Endothelial cell of umbilical vein (primary cell): Measurements from ENCODE around the gene MFSD6. TPM values are rescaled to one million over a fixed set of nuclear protein-coding genes. Genes with fewer than 3 reads are reported as not detected.

Source experiments
- BruUV-seq: library from RNA; stranded (reverse); fragments of 400-500 nt; replicated peaks from 2 replicates; lab custom pipeline; 2021; lab: Mats Ljungman, UMichigan
- CTCF ChIA-PET: fragments of 300-600, 350-600 bp; sonication (Branson Sonifier 250); formaldehyde crosslinking; loops from one replicate; lab custom pipeline; 2021; ENCODE audit warnings: antibody characterized with exemption, inconsistent platforms; lab: Charles Lee
- POLR2A ChIA-PET: fragments of 300-600, 350-600 bp; sonication (Branson Sonifier 250); formaldehyde crosslinking; loops from one replicate; lab custom pipeline; 2021; ENCODE audit warnings: antibody characterized with exemption, inconsistent platforms; lab: Charles Lee
- DNase-seq: peaks from one replicate; pipeline ENCODE4 v3.0.0-alpha.2; 2011; ENCODE audit warnings: low read depth, low spot score
- FAIRE-seq: peaks from 2 replicates; lab custom pipeline; 2011; peaks lifted over from hg19 to GRCh38; lab: Jason Lieb, UNC
- H2AFZ ChIP-seq: 2 replicates; pipeline ENCODE4 v1.6.0; 2012; ENCODE audit warnings: low read depth, low read length, control low read depth, inconsistent platforms
- H3K27ac ChIP-seq: 2 replicates; pipeline ENCODE4 v1.5.1; 2011; ENCODE audit warnings: low read depth, mild to moderate bottlenecking, control low read depth, low read length, moderate library complexity; ENCODE audit not compliant: insufficient read depth
- H3K27me3 ChIP-seq, 2 experiments: 2 replicates each; pipeline versions ENCODE4 v1.6.0 to v1.6.1; 2011; ENCODE audit warnings: low read length in 2 of 2, mixed read lengths in 1 of 2; ENCODE audit not compliant: control insufficient read depth in 2 of 2, insufficient read depth in 2 of 2
- H3K36me3 ChIP-seq, 2 experiments: 2 replicates in 1 of 2; 3 replicates in 1 of 2; pipeline ENCODE4 v1.5.1; 2011; ENCODE audit warnings: low read length in 2 of 2, mild to moderate bottlenecking in 1 of 2, moderate library complexity in 1 of 2; ENCODE audit not compliant: control insufficient read depth in 2 of 2, insufficient read depth in 2 of 2; ENCODE audit errors: extremely low read depth in 1 of 2
- H3K4me1 ChIP-seq: 3 replicates; pipeline ENCODE4 v1.5.1; 2011; ENCODE audit warnings: mild to moderate bottlenecking, low read length; ENCODE audit not compliant: control insufficient read depth, insufficient read depth; ENCODE audit errors: extremely low read depth
- H3K4me2 ChIP-seq: 2 replicates; pipeline ENCODE4 v1.6.1; 2011; ENCODE audit warnings: low read length, control low read depth, mixed read lengths; ENCODE audit not compliant: insufficient read depth
- H3K4me3 ChIP-seq, 3 experiments: fragments of 200-600 bp in 1 of 3; sonication (generic), shearing (Covaris generic) in 1 of 3; replicated peaks in 1 of 3; 2 replicates each; pipeline ENCODE4 v1.5.1; 2011 to 2016; ENCODE audit warnings: control low read depth in 3 of 3, low read length in 3 of 3, mild to moderate bottlenecking in 2 of 3, inconsistent platforms in 1 of 3, low read depth in 1 of 3, moderate library complexity in 1 of 3; ENCODE audit not compliant: insufficient read depth in 1 of 3
- H3K79me2 ChIP-seq: 2 replicates; pipeline ENCODE4 v1.6.0; 2012; ENCODE audit warnings: low read length, inconsistent platforms; ENCODE audit not compliant: control insufficient read depth, insufficient read depth
- H3K9ac ChIP-seq: replicated peaks from 2 replicates; pipeline ENCODE3; 2011; ENCODE audit warnings: low read length, control low read depth; ENCODE audit not compliant: insufficient read depth; ENCODE audit errors: extremely low read depth
- H3K9me1 ChIP-seq: replicated peaks from 3 replicates; pipeline ENCODE4 v1.6.0; 2011; ENCODE audit warnings: mild to moderate bottlenecking, low read length; ENCODE audit not compliant: control insufficient read depth, insufficient read depth; ENCODE audit errors: extremely low read depth
- H3K9me3 ChIP-seq: replicated peaks from 2 replicates; pipeline ENCODE4 v1.5.1; 2012; ENCODE audit warnings: low read length, inconsistent platforms; ENCODE audit not compliant: control insufficient read depth, insufficient read depth
- H4K20me1 ChIP-seq: replicated peaks from 2 replicates; pipeline ENCODE3; 2011; ENCODE audit warnings: mild to moderate bottlenecking, low read length; ENCODE audit not compliant: control insufficient read depth, insufficient read depth; ENCODE audit errors: extremely low read depth
- EZH2 ChIP-seq: IDR thresholded peaks from 2 replicates; pipeline ENCODE4 v1.6.1; 2012; ENCODE audit warnings: borderline replicate concordance, low read depth, mild to moderate bottlenecking, moderate library complexity, low read length, inconsistent platforms; ENCODE audit not compliant: severe bottlenecking
- FOS ChIP-seq: IDR thresholded peaks from 2 replicates; pipeline ENCODE4 v1.6.1; 2011; ENCODE audit warnings: mild to moderate bottlenecking, low read length, moderate library complexity, borderline replicate concordance; ENCODE audit not compliant: insufficient read depth
- GATA2 ChIP-seq: IDR thresholded peaks from 2 replicates; pipeline ENCODE4 v1.7.0; 2011; ENCODE audit warnings: low read depth, mild to moderate bottlenecking, moderate library complexity, mixed read lengths, low read length; ENCODE audit not compliant: insufficient read length, insufficient read depth
- JUN ChIP-seq: IDR thresholded peaks from 2 replicates; pipeline ENCODE4 v1.6.1; 2011; ENCODE audit warnings: borderline replicate concordance, low read depth; ENCODE audit not compliant: insufficient read length, insufficient read depth
- MAX ChIP-seq: IDR thresholded peaks from 2 replicates; pipeline ENCODE4 v1.6.1; 2011; ENCODE audit not compliant: insufficient read depth, insufficient read length
- MYC ChIP-seq: IDR thresholded peaks from one replicate; pipeline ENCODE4 v1.6.1; 2011; ENCODE audit warnings: mild to moderate bottlenecking, low read depth, low read length
- POLR2A ChIP-seq: IDR thresholded peaks from 2 replicates; pipeline ENCODE4 v1.6.1; 2012; ENCODE audit warnings: low read depth, mild to moderate bottlenecking, control low read depth, low read length
- POLR2AphosphoS5 ChIP-seq: IDR thresholded peaks from 2 replicates; pipeline ENCODE4 v1.6.1; 2012; ENCODE audit warnings: low read depth, mild to moderate bottlenecking, control low read depth, low read length, moderate library complexity; ENCODE audit not compliant: insufficient read depth
- dilution Hi-C: fragments of 300-500 bp; cut with MboI; formaldehyde crosslinking; loops from one replicate; pipeline ENCODE4 v1.15.0; 2019; ENCODE audit warnings: low sequenced_read_pairs; ENCODE audit not compliant: extremely low pct_ligation_motif_present
- intact Hi-C: fragments of 100-400 bp; cut with micrococcal nuclease; formaldehyde crosslinking; loops from one replicate; pipeline ENCODE4 v1.10.0; 2022
- polyA plus RNA-seq, 4 experiments: library from polyadenylated mRNA; depleted of rRNA in 3 of 4; stranded (reverse) in 3 of 4; unstranded in 1 of 4; fragments of >200 nt; gene quantifications; 2 replicates each; pipeline versions ENCODE4 v1.2.1 to v1.2.3, GENCODE V29; 2011 to 2012; ENCODE audit warnings: missing spikeins in 1 of 4
- total RNA-seq: library from RNA; stranded (reverse); gene quantifications from 2 replicates; pipeline ENCODE4 v1.2.3, GENCODE V29; 2021
- TF ChIP-seq, protein P1 (sequence below), 2 donors: IDR thresholded peaks; 1 replicate in 1 of 2; 2 replicates in 1 of 2; pipeline ENCODE4 v1.5.1; 2011; ENCODE audit warnings: low read length in 2 of 2, mild to moderate bottlenecking in 2 of 2, moderate library complexity in 2 of 2, control low read depth in 1 of 2, inconsistent platforms in 1 of 2, low read depth in 1 of 2; ENCODE audit not compliant: insufficient read depth in 1 of 2; ENCODE audit errors: extremely low read depth in 1 of 2

Gene MFSD6
- total and polyA plus RNA-seq, 2 donors (not counting 3 experiments of a cell fraction or from before 2014, with no cell fraction given) = 4.3 to 4.5 TPM

DNA sequence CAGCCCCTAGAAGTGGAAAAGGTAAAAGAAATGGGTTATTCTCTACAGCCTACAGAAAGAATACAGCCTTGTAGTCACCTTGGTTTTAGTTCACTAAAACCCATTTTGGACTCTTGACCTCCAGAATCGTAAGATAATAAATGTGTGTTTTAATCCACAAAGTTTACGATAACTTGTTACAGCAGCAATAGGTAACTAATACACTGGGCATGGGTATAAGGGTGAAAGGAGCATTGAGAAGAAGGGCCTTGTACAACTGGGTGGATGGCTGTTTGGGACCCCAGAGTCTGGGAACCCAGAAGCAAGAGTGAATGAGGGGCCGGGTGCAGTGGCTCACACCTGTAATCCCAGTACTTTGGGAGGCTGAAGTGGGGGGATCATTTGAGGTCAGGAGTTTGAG lies 2.2 kb upstream of the MFSD6 start:
- H3K36me3 ChIP-seq = no peaks in the 10 kb centered on the region
- no TSS peak for BruUV-seq
- H3K79me2 ChIP-seq = no peaks in the 10 kb centered on the region
- TF ChIP-seq MYC (no peak), POLR2A (no peak), JUN (no peak), POLR2AphosphoS5 (no peak), MAX (no peak), GATA2 (no peak), FOS (no peak), EZH2 (no peak)
- TF ChIP-seq, protein P1, sequence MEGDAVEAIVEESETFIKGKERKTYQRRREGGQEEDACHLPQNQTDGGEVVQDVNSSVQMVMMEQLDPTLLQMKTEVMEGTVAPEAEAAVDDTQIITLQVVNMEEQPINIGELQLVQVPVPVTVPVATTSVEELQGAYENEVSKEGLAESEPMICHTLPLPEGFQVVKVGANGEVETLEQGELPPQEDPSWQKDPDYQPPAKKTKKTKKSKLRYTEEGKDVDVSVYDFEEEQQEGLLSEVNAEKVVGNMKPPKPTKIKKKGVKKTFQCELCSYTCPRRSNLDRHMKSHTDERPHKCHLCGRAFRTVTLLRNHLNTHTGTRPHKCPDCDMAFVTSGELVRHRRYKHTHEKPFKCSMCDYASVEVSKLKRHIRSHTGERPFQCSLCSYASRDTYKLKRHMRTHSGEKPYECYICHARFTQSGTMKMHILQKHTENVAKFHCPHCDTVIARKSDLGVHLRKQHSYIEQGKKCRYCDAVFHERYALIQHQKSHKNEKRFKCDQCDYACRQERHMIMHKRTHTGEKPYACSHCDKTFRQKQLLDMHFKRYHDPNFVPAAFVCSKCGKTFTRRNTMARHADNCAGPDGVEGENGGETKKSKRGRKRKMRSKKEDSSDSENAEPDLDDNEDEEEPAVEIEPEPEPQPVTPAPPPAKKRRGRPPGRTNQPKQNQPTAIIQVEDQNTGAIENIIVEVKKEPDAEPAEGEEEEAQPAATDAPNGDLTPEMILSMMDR (IDR thresholded peaks at IDR 0.05; ENCODE audit: extremely low read depth in 1 of 2, insufficient read depth in 1 of 2, low read depth in 1 of 2, low read length in 2 of 2) = no peak
- H3K9me3 ChIP-seq = no peaks in the 10 kb centered on the region
- no peaks in the 10 kb centered on the region for H3K9me1 ChIP-seq
- no peak overlapping the region for H3K9ac ChIP-seq
- peaks cover 17 to 25% of the 10 kb centered on the region in 2 experiments for H3K27me3 ChIP-seq
- H4K20me1 ChIP-seq = no peaks in the 10 kb centered on the region
- DNase-seq (no peak), FAIRE-seq (no peak)
- peaks cover 6% of the 10 kb centered on the region for H3K4me1 ChIP-seq
- H3K4me2 ChIP-seq = no peak overlapping the region
- ChIA-PET CTCF (no interaction called here), POLR2A (no interaction called here)
- dilution Hi-C loops (no loop called here), intact Hi-C loops (no loop called here)
- no peak overlapping the region for H2AFZ ChIP-seq
- H3K27ac ChIP-seq = no peak overlapping the region
- H3K4me3 ChIP-seq = no peak overlapping the region
